HG02884 (cell line): Measurements from ENCODE around the gene SHPK.

Experiments used
- ATAC-seq: cut with Tn5 transposase; IDR thresholded peaks from one replicate; pipeline ENCODE4 v1.9.1; 2021; ENCODE audit warnings: mild to moderate bottlenecking, moderate library complexity; ENCODE audit not compliant: unreplicated experiment

SHPK gene

GRCh38 chr17:3630781-3631180, 5.3 kb downstream of the SHPK start:
- ATAC-seq = no peak

GRCh38 chr17:3627769-3628167, 8.3 kb downstream of the SHPK start:
- no peak for ATAC-seq

- no peak for ATAC-seq
These were observed 8.9 kb downstream of the SHPK start for GRCh38 chr17:3626831-3627768.

GRCh38 chr17:3622977-3623594, 13.0 kb downstream of the SHPK start:
- no peak for ATAC-seq

GRCh38 chr17:3621146-3621720, 14.8 kb downstream of the SHPK start:
- ATAC-seq = no peak

- ATAC-seq = no peak
These were observed 20.7 kb downstream of the SHPK start for GRCh38 chr17:3615160-3615870.

GRCh38 chr17:3613124-3613523, 22.9 kb downstream of the SHPK start:
- ATAC-seq = no peak

- ATAC-seq = no peak
These were observed 25.5 kb downstream of the SHPK start for GRCh38 chr17:3610523-3610922.

- ATAC-seq = no peak
These were observed 26.4 kb downstream of the SHPK start for GRCh38 chr17:3609689-3610088.

GRCh38 chr17:3603870-3604259, 32.2 kb downstream of the SHPK start:
- ATAC-seq = no peak

- no peak for ATAC-seq
These were observed 32.8 kb downstream of the SHPK start for GRCh38 chr17:3603119-3603869.

GRCh38 chr17:3602499-3602898, 33.6 kb downstream of the SHPK start:
- no peak for ATAC-seq

- ATAC-seq = no peak
These were observed 35.4 kb downstream of the SHPK start for GRCh38 chr17:3600529-3601205.

- ATAC-seq = no peak
These were observed 38.0 kb downstream of the SHPK start for GRCh38 chr17:3598078-3598477.

GRCh38 chr17:3596804-3597464, 39.1 kb downstream of the SHPK start:
- ATAC-seq = no peak

GRCh38 chr17:3594976-3595375, 41.1 kb downstream of the SHPK start:
- no peak for ATAC-seq

GRCh38 chr17:3594051-3594800, 41.8 kb downstream of the SHPK start:
- ATAC-seq = no peak

GRCh38 chr17:3593384-3593783, 42.7 kb downstream of the SHPK start:
- no peak for ATAC-seq
